ENCODE data around the gene KCTD20.
"Not testable (repeated sequence)": the region's sequence is repeated elsewhere in the genome, so short reads cannot be mapped to it uniquely, and the experiment has no call there.

KCTD20 gene

DNA sequence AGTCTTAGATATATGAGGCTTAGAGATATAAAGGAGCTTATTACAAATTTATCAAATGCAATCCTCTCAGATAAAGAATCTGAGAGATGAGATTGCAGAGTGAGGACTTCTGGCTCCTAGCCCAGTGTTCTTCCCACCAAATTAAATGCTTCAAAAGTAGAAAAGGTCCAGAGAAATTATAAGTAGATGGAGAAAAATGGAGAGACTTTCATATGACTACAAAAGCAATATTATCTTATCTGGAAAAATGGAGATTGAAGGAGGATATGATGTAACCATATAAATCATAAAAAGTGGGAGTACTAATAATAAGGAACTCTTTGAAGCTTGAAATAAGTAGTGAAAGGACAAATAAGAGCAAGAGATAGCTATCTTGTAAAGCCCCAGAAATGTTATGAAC lies 2.8 kb downstream of the KCTD20 start:
- DNase-seq, result no peak

GRCh38 chr6:36449173-36449572 lies 6.4 kb downstream of the KCTD20 start:
- DNase-seq, result not testable (repeated sequence)

GRCh38 chr6:36452897-36453296 lies 10.1 kb downstream of the KCTD20 start:
- DNase-seq, result not testable (repeated sequence)

- DNase-seq, result no peak
Measured at GRCh38 chr6:36455486-36456027, 12.8 kb downstream of the KCTD20 start.

DNA sequence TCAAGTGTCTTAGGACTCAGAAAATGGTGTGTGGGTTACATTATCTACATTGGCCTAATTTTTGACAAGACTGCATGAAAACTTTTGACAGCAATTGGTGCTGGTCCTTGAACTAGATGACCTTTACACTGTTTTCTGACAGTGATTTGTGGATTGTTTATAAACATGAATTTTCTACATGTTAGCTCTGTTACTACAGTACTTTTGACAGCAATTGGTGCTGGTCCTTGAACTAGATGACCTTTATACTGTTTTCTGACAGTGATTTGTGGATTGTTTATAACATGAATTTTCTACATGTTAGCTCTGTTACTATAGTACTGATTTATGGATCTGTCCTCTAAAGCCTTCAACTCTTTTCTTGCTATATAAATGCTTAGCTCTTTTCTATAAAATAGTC lies 16.7 kb downstream of the KCTD20 start:
- DNase-seq, result no peak

DNA sequence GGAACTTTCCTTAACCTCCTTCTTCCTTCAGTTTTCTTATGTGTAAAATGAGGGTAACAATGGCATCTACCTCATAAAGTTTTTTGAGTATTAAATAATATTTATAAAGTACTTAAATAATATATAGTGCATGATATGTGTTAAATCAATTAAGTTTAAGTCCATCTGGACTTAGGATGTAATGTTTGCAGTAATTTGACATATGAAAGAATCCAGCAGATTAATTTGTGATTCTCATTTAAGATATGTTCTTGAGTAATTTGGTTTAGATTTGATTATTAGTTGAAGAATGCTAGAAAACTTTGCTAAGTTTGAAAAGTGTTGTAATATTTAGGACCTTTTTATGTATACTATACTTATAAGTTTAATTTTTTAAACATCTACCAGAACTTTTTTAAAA lies 18.1 kb downstream of the KCTD20 start:
- no peak for DNase-seq

- no peak for DNase-seq
Measured at GRCh38 chr6:36461646-36462045, 18.8 kb downstream of the KCTD20 start.

GRCh38 chr6:36463676-36464075 lies 20.9 kb downstream of the KCTD20 start:
- DNase-seq, result no peak

- DNase-seq, result no peak
Measured at GRCh38 chr6:36464233-36464632, 21.4 kb downstream of the KCTD20 start.

DNA sequence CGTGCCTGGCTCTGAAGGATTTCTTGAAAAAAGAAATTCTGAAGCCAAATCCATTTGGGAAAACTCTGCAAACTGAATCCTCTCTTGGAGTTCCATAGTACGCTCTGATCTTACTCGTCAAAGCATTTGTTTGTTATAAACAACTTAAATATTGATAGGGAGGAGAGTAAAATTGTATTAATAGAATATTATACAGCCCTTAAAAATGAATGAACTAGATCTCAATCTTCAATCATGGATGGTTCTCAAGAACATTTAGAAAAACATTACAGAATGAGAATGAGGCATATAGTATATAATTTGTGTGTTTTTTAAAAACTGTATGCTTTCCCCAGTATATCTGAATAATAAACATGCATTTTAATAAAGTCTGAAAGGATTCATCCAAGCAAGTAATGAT lies 24.8 kb downstream of the KCTD20 start:
- DNase-seq, result no peak

DNA sequence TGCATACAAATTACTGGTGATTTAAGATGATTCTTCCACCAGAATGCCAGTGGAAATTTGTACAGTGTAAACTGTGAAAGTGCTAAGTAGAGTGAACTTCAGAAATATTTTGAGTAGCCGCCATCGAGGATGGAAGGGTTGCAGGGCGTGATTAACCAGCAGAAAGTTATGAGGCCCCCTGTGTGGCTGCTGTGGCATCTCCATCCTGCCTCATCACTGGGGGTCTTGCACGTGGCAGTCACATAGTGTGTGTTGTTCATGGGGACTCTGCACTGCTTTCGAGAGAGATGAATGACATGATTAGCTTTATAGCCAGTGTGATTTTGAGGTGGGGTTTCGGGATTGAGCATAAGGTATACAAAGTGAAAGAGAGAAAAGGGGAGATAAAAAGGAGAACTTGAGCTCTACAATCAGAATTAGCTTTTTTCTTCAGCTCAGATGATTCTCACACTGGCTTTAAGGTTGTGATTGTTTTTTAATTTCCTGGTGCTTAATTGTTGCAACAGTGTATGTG lies 26.4 kb downstream of the KCTD20 start:
- no peak for DNase-seq

DNA sequence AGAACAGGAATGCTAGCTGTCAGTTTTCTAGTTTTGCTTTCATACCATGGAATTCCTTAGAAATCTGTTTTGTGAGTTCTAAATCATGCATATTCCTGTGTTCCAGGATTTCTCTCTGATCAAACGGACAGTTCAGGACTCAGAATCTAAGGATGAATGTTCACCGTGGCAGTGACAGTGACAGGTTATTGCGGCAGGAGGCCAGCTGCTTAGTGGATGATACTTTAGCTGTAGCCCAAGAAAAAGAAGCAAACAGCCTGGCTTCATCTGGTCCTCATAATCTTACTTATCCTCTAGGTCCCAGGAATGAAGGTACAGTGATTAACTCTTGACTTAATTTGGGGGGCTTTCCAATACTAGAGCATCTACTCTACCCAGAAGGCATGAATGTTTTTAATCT lies 27.1 kb downstream of the KCTD20 start:
- no peak for DNase-seq

GRCh38 chr6:36478051-36478526 lies 35.3 kb downstream of the KCTD20 start:
- no peak for DNase-seq

- DNase-seq, result no peak
Measured at GRCh38 chr6:36479256-36479655, 36.5 kb downstream of the KCTD20 start.

DNA sequence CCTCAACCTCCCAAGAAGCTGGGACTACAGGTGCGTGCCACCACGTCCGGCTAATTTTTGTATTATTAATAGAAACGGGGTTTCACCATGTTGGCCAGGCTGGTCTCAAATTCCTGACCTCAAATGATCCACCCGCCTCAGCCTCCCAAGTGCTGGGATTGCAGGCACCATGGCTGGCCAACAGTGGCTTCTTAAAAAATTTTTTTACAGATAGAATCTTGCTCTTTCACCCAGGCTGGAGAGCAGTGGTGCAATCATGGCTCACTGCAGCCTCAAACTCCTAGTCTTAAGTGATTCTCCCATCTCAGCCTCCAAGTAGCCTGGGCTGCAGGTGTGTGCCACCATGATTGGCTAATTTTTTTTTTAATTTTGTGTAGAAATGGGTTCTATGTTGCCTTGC lies 40.5 kb downstream of the KCTD20 start:
- not testable (repeated sequence) for DNase-seq

- no peak for DNase-seq
Measured at GRCh38 chr6:36484736-36485135, 41.9 kb downstream of the KCTD20 start.

GRCh38 chr6:36487698-36488097 lies 44.9 kb downstream of the KCTD20 start:
- DNase-seq, result no peak

GRCh38 chr6:36488221-36488620 lies 45.4 kb downstream of the KCTD20 start:
- DNase-seq, result no peak

DNA sequence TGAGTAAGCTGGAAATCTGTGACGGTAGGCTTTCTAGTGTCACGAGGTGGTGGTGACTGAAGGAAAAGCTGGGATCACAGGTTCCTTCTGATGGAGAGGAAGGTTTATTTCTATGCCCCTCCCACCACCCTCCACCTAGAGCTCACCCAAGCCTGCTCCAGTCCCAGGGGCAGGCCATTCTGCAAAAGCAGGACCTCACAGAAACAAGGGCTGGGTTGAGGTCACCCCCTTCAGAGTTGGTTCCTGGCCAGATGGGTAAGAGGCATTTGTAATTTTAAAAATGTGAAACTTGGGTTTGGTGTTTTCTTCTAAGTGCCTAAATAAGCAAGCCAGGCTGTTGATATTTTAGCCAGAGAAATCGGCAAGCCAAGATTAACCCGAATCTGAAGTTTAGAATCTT lies 46.6 kb downstream of the KCTD20 start:
- DNase-seq, result no peak

DNA sequence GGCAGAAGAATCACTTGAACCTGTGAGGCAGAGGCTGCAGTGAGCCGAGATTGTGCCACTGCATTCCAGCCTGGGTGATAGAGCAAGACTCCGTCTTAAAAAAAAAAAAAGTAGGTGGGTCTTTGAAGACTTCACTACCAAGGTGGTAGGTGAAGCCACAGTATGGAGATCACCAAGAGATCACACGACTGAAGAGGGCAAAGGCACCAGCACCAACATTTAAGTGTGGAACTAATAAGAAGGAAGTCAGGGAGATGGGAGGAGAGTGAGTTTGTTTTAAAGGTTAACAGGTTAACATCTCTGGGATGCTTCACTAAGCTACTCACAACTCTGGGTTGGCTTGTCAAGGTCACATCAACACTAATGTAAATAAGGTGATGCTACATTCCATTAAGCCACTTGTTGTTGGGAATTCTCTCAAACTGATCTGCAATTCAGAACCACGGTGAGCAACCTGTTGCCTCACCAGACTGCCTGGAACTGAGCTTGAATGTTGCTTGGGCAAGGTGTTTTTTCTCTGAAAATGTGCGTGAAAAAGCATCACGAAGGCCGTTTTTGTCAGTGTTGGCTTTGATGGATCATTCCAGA lies 48.7 kb downstream of the KCTD20 start:
- no peak for DNase-seq

GRCh38 chr6:36492092-36492491 lies 49.3 kb downstream of the KCTD20 start:
- DNase-seq, result no peak

- DNase-seq, result no peak
Measured at GRCh38 chr6:36492621-36493020, 49.8 kb downstream of the KCTD20 start.

DNA sequence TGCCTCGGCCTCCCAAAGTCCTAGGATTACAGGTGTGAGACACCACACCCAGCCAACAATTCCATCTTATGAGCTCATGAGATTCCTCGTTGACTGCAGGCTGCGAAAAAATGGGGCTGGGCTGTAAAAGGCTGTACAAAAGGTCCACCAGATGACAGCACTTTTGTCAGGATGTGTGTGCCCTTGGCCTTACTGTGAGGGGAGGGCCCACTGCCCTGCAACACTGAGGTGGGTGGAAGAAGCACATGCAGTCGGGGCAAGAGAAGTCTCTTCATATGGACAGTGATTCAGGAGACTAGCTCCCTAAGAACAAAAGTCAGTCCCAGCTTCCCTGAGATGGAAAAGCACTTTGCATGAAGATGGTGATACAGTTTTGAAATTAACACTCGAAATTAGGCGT lies 50.5 kb downstream of the KCTD20 start:
- DNase-seq, result no peak

DNA sequence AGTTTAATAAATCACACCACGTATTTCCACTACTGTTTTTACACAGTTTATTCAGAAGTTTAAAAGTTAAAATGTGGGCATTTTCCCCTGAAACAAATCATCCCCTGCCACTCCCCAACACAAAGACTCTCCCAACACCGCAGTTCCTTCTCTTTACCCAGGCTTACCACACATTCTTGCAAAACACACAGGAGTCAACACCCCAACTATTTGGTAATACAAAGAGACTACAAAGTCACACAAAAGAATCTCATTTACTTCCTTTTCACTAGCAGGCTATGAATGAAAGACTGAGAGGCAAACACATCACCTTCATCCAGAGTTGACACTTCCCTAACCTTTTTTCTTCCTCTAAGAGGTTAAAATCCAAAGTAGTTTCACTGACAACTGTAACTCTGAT lies 51.1 kb downstream of the KCTD20 start:
- DNase-seq, result no peak

GRCh38 chr6:36495086-36495485 lies 52.3 kb downstream of the KCTD20 start:
- no peak for DNase-seq
